A673 (cell line): ENCODE results near the gene LRBA. TPM values are rescaled to one million over a fixed set of nuclear protein-coding genes. Genes with fewer than 3 reads are reported as not detected.

Experiments used
- BruUV-seq: library from RNA; stranded (reverse); fragments of 400-500 nt; replicated peaks from 2 replicates; lab custom pipeline; 2021; lab: Mats Ljungman, UMichigan
- CTCF ChIA-PET: fragments of 300-600 bp; sonication (Branson Sonifier 250); formaldehyde crosslinking; loops from one replicate; lab custom pipeline; 2022; ENCODE audit warnings: antibody characterized with exemption; lab: Charles Lee
- POLR2A ChIA-PET: fragments of 300-600 bp; sonication (Branson Sonifier 250); formaldehyde crosslinking; loops from one replicate; lab custom pipeline; 2022; ENCODE audit warnings: antibody characterized with exemption; ENCODE audit not compliant: low non-redundant PET; lab: Charles Lee
- DNase-seq: peaks from one replicate; pipeline ENCODE4 v3.0.0-alpha.2; 2015; ENCODE audit warnings: low spot score
- H3K27ac ChIP-seq: fragments of 200-600 bp; sonication (generic); 2 replicates; pipeline ENCODE4 v1.5.1; 2016; ENCODE audit warnings: mixed run types, low read depth, mild to moderate bottlenecking, mixed read lengths, antibody characterized with exemption, low read length; ENCODE audit not compliant: poor library complexity, severe bottlenecking
- H3K27me3 ChIP-seq: fragments of 200-600 bp; sonication (generic); replicated peaks from 2 replicates; pipeline ENCODE4 v1.6.1; 2017; ENCODE audit warnings: mixed run types, low read depth, mild to moderate bottlenecking, mixed read lengths, antibody characterized with exemption, low read length; ENCODE audit not compliant: insufficient read depth, poor library complexity
- H3K36me3 ChIP-seq: fragments of 200-600 bp; sonication (generic); 2 replicates; pipeline ENCODE4 v1.6.1; 2016; ENCODE audit warnings: mixed run types, mild to moderate bottlenecking, mixed read lengths, antibody characterized with exemption, low read length; ENCODE audit not compliant: insufficient read depth, poor library complexity, severe bottlenecking
- H3K4me1 ChIP-seq: fragments of 200-600 bp; sonication (generic); 2 replicates; pipeline ENCODE4 v1.6.1; 2017; ENCODE audit warnings: mixed run types, mild to moderate bottlenecking, mixed read lengths, antibody characterized with exemption, low read length; ENCODE audit not compliant: insufficient read depth, poor library complexity, severe bottlenecking
- H3K4me3 ChIP-seq: fragments of 200-600 bp; sonication (generic); 2 replicates; pipeline ENCODE4 v1.5.1; 2016; ENCODE audit warnings: low read depth, mixed run types, mild to moderate bottlenecking, mixed read lengths, low read length; ENCODE audit not compliant: poor library complexity, severe bottlenecking
- H3K9me3 ChIP-seq: fragments of 200-600 bp; sonication (generic); 2 replicates; pipeline ENCODE4 v1.6.1; 2016; ENCODE audit warnings: mixed run types, low read depth, mild to moderate bottlenecking, mixed read lengths, antibody characterized with exemption, low read length; ENCODE audit not compliant: poor library complexity, severe bottlenecking
- EZH2 ChIP-seq: fragments of 200-600 bp; sonication (generic); IDR thresholded peaks from 2 replicates; pipeline ENCODE4 v1.6.1; 2017; ENCODE audit warnings: borderline replicate concordance, low read depth, mild to moderate bottlenecking, mixed read lengths, antibody characterized with exemption, low read length; ENCODE audit not compliant: poor library complexity, severe bottlenecking
- intact Hi-C: fragments of 100-400 bp; cut with micrococcal nuclease; formaldehyde crosslinking; loops from one replicate; pipeline ENCODE4 v1.10.0; 2022; ENCODE audit not compliant: unreplicated experiment
- total RNA-seq: library from RNA; stranded (reverse); gene quantifications from 2 replicates; pipeline ENCODE4 v1.2.3, GENCODE V29; 2021
- TF ChIP-seq, protein P1 (sequence below): fragments of 300-800, 200-600 bp; sonication (generic); conservative IDR thresholded peaks from 2 replicates; pipeline ENCODE4 v1.5.1; 2017; ENCODE audit warnings: low read depth, mild to moderate bottlenecking, antibody characterized with exemption, low read length, moderate library complexity, mixed read lengths

Gene LRBA
- total RNA-seq, 1 experiment from 2014 or later: 35.7 TPM

DNA sequence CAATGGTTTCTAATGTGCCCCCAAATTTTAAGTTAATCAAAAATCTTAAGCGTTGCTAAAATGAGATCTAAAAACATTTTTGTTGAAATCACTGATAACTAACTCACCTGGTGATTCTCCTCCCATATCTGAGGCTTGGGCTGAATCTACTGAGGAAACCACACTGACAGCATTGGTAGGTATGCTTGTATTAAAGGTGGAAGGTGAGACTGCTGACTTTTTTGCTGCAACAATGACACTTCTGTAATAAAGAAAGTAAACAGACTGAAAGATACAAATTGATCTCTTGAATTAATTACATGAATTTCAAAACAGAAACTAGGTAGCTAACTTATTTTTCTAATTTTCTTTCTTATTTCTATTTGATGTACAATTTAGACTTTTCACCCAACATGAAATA lies 198.1 kb downstream of the LRBA start:
- H3K36me3 ChIP-seq: peaks cover 5% of the 10 kb centered on the region
- no peaks in the 10 kb centered on the region for H3K27me3 ChIP-seq
- H3K4me3 ChIP-seq: no peak overlapping the region
- H3K4me1 ChIP-seq: peaks cover 4% of the 10 kb centered on the region
- intact Hi-C loops: no loop called here
- CTCF ChIA-PET: no interaction called here
- peaks cover 4% of the 10 kb centered on the region for H3K9me3 ChIP-seq
- POLR2A ChIA-PET: no interaction called here
- no peak overlapping the region for H3K27ac ChIP-seq
- TF ChIP-seq EZH2: no peak
- TF ChIP-seq, protein P1, sequence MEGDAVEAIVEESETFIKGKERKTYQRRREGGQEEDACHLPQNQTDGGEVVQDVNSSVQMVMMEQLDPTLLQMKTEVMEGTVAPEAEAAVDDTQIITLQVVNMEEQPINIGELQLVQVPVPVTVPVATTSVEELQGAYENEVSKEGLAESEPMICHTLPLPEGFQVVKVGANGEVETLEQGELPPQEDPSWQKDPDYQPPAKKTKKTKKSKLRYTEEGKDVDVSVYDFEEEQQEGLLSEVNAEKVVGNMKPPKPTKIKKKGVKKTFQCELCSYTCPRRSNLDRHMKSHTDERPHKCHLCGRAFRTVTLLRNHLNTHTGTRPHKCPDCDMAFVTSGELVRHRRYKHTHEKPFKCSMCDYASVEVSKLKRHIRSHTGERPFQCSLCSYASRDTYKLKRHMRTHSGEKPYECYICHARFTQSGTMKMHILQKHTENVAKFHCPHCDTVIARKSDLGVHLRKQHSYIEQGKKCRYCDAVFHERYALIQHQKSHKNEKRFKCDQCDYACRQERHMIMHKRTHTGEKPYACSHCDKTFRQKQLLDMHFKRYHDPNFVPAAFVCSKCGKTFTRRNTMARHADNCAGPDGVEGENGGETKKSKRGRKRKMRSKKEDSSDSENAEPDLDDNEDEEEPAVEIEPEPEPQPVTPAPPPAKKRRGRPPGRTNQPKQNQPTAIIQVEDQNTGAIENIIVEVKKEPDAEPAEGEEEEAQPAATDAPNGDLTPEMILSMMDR: no peak
- BruUV-seq: no TSS peak
- DNase-seq: no peak

DNA sequence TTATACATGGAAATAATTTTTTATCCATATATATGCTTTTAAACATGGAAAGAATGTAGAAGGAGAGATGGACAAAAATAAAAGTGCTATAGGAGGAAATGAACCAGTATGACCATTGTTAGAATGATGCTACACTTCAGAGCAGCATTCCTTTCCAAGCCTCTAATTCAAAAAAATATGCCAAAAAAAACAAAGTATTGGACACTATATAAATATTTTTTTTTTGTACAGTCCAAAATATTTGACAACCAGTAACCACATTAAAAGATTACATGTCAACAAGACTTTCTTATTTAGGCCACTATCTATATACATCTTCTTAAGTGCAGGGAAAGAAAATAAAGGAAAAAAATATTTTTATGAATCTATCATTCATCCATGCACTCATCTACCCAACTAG lies 198.6 kb downstream of the LRBA start:
- ChIA-PET CTCF (no interaction called here), POLR2A (no interaction called here)
- no peak for TF ChIP-seq EZH2
- TF ChIP-seq, protein P1: no peak
- intact Hi-C loops: no loop called here
- Histone ChIP-seq H3K9me3 (peaks cover 4% of the 10 kb centered on the region), H3K27me3 (no peaks in the 10 kb centered on the region), H3K36me3 (peaks cover 5% of the 10 kb centered on the region), H3K27ac (no peak overlapping the region), H3K4me1 (peaks cover 4% of the 10 kb centered on the region), H3K4me3 (no peak overlapping the region)
- no TSS peak for BruUV-seq
- no peak for DNase-seq

DNA sequence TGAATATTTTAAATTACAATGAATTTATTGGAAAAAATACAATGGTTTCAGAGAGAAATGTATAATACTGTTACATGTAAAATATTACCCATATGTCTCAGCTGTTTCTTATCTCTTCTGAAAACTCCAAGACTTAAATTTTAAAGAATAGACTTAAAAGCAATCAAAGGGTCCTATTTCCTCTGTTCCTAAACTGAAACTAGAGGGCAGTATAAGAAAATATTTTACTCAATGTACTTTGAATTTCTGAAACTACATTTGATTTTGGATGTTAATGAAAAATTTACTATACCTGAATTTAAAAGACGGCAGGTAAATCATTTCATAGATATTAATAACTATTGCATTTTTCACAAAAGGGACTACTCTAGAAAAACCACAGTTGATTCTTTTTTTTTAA lies 200.2 kb downstream of the LRBA start:
- POLR2A ChIA-PET: interaction anchor here (0.7 kb wide), 1 partner anchor 936 kb away, joined by 4 read pairs; no protein-coding TSS in a partner anchor
- DNase-seq: no peak
- CTCF ChIA-PET: interaction anchor here (0.5 kb wide), 1 partner anchor 829 kb away, joined by 3 read pairs; no protein-coding TSS in a partner anchor
- no TSS peak for BruUV-seq
- Histone ChIP-seq H3K4me1 (peaks cover 4% of the 10 kb centered on the region), H3K27ac (no peak overlapping the region), H3K4me3 (no peak overlapping the region), H3K36me3 (peaks cover 5% of the 10 kb centered on the region), H3K9me3 (peaks cover 4% of the 10 kb centered on the region), H3K27me3 (no peaks in the 10 kb centered on the region)
- TF ChIP-seq EZH2: no peak
- TF ChIP-seq, protein P1: peak; percentile 39; the same call in 1 of the 2 replicates
- intact Hi-C loops: no loop called here
